Prostate gland (tissue), 2 donors: ENCODE measurements around the gene MAMLD1. TPM values are rescaled to one million over a fixed set of nuclear protein-coding genes. Genes with fewer than 3 reads are reported as not detected.

Experiments used
- DNase-seq: peaks from one replicate; pipeline ENCODE4 v3.0.0-alpha.2; 2019; ENCODE audit warnings: low spot score
- H3K27ac ChIP-seq, 2 donors: fragments of 200-600 bp; sonication (generic); 2 replicates each; pipeline ENCODE4 v1.5.1; 2017 to 2019
- H3K27me3 ChIP-seq: fragments of 200-600 bp; sonication (generic); replicated peaks from 2 replicates; pipeline ENCODE4 v1.5.1; 2019; ENCODE audit not compliant: insufficient read depth
- H3K36me3 ChIP-seq, 2 donors: fragments of 200-600 bp; sonication (generic); 1 replicate in 1 of 2; 2 replicates in 1 of 2; pipeline versions ENCODE4 v1.5.1 to v1.8.1; 2017 to 2019
- H3K4me1 ChIP-seq: fragments of 200-600 bp; sonication (generic); replicated peaks from 2 replicates; pipeline ENCODE4 v1.5.1; 2019
- H3K4me3 ChIP-seq, 2 donors: fragments of 200-600 bp; sonication (generic); 2 replicates each; pipeline ENCODE4 v1.5.1; 2017 to 2019
- H3K9me3 ChIP-seq: fragments of 200-600 bp; sonication (generic); 2 replicates; pipeline ENCODE4 v1.5.1; 2017
- CTCF ChIP-seq, 4 experiments: fragments of 200-600 bp in 2 of 4; fragments of 450-650 bp in 2 of 4; sonication (generic) in 2 of 4; IDR thresholded peaks; 1 replicate in 3 of 4; 2 replicates in 1 of 4; pipeline ENCODE4 v1.5.1; 2016 to 2019; ENCODE audit warnings: antibody characterized with exemption in 4 of 4, mild to moderate bottlenecking in 2 of 4, moderate library complexity in 2 of 4
- POLR2A ChIP-seq: fragments of 450-650 bp; IDR thresholded peaks from one replicate; pipeline ENCODE4 v1.6.1; 2016; ENCODE audit warnings: antibody characterized with exemption, mild to moderate bottlenecking
- POLR2AphosphoS5 ChIP-seq: sonication (generic); formaldehyde crosslinking; IDR thresholded peaks from one replicate; pipeline ENCODE4 v1.6.1; 2017; ENCODE audit warnings: antibody characterized with exemption
- WGBS: methylation state at CpG from one replicate; pipeline ENCODE4 v1.1.5; 2018; 5-methylcytosine and 5-hydroxymethylcytosine counted together
- intact Hi-C: fragments of 100-400 bp; cut with DNase I; formaldehyde crosslinking; loops from one replicate; pipeline ENCODE4 v1.14.2; 2022
- total RNA-seq, 2 donors: library from RNA; depleted of rRNA; stranded (reverse); fragments of >200 nt; gene quantifications; one replicate each; pipeline ENCODE4 v1.1.0, GENCODE V29; 2016

MAMLD1 gene
- total RNA-seq, 2 donors from 2014 or later = 2.2 to 51.7 TPM

GRCh38 chrX:150475461-150475860, 112.3 kb downstream of the MAMLD1 start:
- intact Hi-C loops = no loop called here
- Histone ChIP-seq H3K27ac (no peak overlapping the region), H3K27me3 (no peaks in the 10 kb centered on the region), H3K4me1 (no peaks in the 10 kb centered on the region), H3K36me3 (no peaks in the 10 kb centered on the region), H3K9me3 (no peaks in the 10 kb centered on the region), H3K4me3 (no peak overlapping the region)
- TF ChIP-seq CTCF (IDR thresholded peaks at IDR 0.05) (no peak), POLR2AphosphoS5 (no peak), POLR2A (no peak)
- WGBS = 81% methylated on average over 2 of the region's 2 CpGs
- DNase-seq = no peak

DNA sequence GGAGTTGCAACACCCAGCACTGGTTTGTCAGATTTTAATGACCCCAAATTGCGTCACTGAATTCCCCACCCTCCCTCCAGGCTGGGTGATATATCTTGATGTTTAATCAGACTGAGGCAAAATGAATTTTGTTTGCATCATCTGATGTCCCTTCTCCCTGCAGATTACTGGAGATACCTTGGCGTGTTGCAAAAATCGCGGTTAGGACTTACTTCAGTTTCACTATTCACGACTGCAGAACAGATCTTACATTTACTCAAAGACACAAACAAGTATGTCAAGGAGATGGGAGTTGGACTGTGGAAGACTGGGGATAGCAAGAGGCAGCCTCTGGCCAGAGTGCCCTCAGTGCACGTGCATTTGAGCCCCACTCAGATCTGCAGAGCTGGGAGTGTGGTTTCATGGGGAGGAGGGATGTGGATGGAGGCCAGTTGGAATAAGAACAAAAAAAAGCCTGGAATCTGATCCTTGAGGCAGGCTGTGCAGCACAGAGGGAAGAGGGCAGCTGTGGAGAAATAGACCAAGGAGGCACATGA, 113.1 kb downstream of the MAMLD1 start:
- no peak for DNase-seq
- WGBS = 53% methylated on average over 6 of the region's 6 CpGs
- H3K27ac ChIP-seq = no peak overlapping the region

DNA sequence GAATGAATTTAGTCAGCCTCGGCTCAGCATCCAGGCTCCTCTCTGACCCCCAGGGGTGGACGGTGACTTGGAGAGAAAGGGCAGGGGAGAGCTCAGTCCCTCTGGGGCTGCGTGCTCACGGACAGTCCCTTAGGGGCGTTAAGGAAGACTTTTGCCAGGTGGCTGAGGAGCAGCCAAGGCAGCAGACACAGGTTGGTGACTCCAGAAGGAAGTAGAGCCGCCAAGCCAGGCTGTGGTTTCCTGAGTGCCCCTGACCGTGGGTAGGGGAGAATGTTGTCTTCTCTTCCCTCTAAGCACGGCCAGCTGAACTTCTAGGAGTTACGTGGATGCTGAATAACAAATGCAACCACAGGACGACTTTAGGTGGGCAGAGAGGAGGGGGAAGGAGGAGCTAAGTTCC, 114.3 kb downstream of the MAMLD1 start:
- 64% methylated on average over 10 of the region's 10 CpGs for WGBS
- no peak for DNase-seq
- intact Hi-C loops = no loop called here
- no peak for TF ChIP-seq POLR2A
- TF ChIP-seq CTCF (IDR thresholded peaks at IDR 0.05) = no peak
- TF ChIP-seq POLR2AphosphoS5 = no peak
- Histone ChIP-seq H3K36me3 (no peaks in the 10 kb centered on the region), H3K27me3 (no peaks in the 10 kb centered on the region), H3K4me3 (no peak overlapping the region), H3K9me3 (no peaks in the 10 kb centered on the region), H3K4me1 (no peaks in the 10 kb centered on the region), H3K27ac (no peak overlapping the region)

More for the DNA sequence above, 113.1 kb downstream of the MAMLD1 start:
- Histone ChIP-seq H3K4me3 (no peak overlapping the region), H3K27me3 (no peaks in the 10 kb centered on the region), H3K9me3 (no peaks in the 10 kb centered on the region), H3K4me1 (no peaks in the 10 kb centered on the region), H3K36me3 (no peaks in the 10 kb centered on the region)
- intact Hi-C loops = no loop called here
- TF ChIP-seq POLR2A (no peak), POLR2AphosphoS5 (no peak), CTCF (IDR thresholded peaks at IDR 0.05) (no peak)

DNA sequence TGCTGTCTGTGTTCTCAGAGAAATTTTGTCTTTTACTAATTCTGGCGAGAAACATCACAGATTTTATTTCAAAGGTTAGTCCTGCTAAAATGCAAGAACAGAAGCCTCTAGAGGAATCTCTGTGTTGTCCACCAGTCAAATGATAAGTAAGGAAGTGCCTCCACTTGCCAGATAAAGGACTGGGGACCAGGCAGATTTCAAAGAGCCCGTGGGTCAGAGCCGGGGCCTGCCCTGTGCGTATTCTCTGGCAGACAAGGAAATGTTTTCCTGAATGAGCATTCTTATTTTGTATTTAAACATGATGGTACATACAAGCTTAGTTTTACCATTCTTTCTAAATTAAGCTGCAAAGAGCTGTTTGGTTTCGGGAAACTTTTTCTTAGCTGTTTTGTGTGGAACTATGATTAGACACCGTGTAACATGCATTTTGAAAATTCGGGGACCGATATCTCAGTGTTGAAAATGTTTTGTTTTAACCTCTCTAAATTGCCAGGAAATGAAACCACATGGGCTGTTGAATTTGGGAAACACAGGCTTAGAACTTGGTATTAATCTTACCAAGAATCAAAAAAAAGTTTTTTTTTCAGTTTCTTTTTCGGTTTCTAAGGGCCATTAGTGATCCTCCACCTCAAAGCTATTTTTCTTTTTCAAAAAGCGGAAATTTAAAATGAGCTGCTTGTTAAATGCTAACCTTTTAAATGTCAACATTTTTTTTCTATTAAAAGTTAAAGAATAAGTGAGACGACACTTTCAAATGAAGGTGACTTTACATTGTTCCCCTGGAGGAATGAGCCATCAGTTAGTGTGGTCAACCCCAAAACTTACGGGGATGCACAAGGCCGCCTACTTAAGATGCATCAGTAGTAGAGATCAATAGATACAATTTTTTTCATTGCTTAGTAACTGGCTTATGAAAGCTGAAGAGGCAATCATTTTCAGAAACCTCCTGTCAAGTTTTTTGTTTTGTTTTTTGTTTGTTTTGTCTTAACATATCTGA, 115.7 kb downstream of the MAMLD1 start:
- Histone ChIP-seq H3K4me3 (no peak overlapping the region), H3K27me3 (no peaks in the 10 kb centered on the region), H3K27ac (no peak overlapping the region), H3K36me3 (no peaks in the 10 kb centered on the region), H3K9me3 (no peaks in the 10 kb centered on the region), H3K4me1 (no peaks in the 10 kb centered on the region)
- no peak for DNase-seq
- WGBS = 66% methylated on average over 13 of the region's 13 CpGs
- intact Hi-C loops = no loop called here
- no peak for TF ChIP-seq CTCF (IDR thresholded peaks at IDR 0.05)
- no peak for TF ChIP-seq POLR2AphosphoS5
- TF ChIP-seq POLR2A = no peak
